ACC112 (cell line): ENCODE results near the gene METTL13.
A peak's percentile ranks its signal among the peaks of the same experiment; 100 is the strongest.

ENCODE experiments used
- H2AFZ ChIP-seq: fragments of 200-600 bp; sonication (generic); one replicate; pipeline ENCODE4 v1.6.0; 2017; ENCODE audit warnings: antibody characterized with exemption, low read length; ENCODE audit not compliant: unreplicated experiment
- H3K27ac ChIP-seq: fragments of 200-600 bp; sonication (generic); 2 replicates; pipeline ENCODE4 v1.5.1; 2014; ENCODE audit warnings: low read depth, mild to moderate bottlenecking, antibody characterized with exemption, low read length, moderate library complexity
- H3K27me3 ChIP-seq: fragments of 200-600 bp; sonication (generic); 2 replicates; pipeline ENCODE4 v1.6.1; 2014; ENCODE audit warnings: mild to moderate bottlenecking, antibody characterized with exemption, low read length, moderate library complexity, mixed read lengths; ENCODE audit not compliant: insufficient read depth
- H3K36me3 ChIP-seq: fragments of 200-600 bp; sonication (generic); 2 replicates; pipeline ENCODE4 v1.6.1; 2016; ENCODE audit warnings: mild to moderate bottlenecking, antibody characterized with exemption, low read length, moderate library complexity, mixed read lengths; ENCODE audit not compliant: insufficient read depth
- H3K4me1 ChIP-seq: fragments of 200-600 bp; sonication (generic); one replicate; pipeline ENCODE4 v1.6.1; 2016; ENCODE audit warnings: low read length, mixed read lengths; ENCODE audit not compliant: insufficient read depth, unreplicated experiment, control insufficient read depth
- H3K4me3 ChIP-seq: fragments of 200-600 bp; sonication (generic); 2 replicates; pipeline ENCODE4 v1.5.1; 2014; ENCODE audit warnings: mild to moderate bottlenecking, low read depth, low read length
- H3K79me2 ChIP-seq: fragments of 200-600 bp; sonication (generic); one replicate; pipeline ENCODE4 v1.6.0; 2016; ENCODE audit warnings: low read length; ENCODE audit not compliant: control insufficient read depth, unreplicated experiment, insufficient read depth

METTL13 gene

GRCh38 chr1:171801487-171801891, 20.0 kb downstream of the METTL13 start:
- Histone ChIP-seq H3K27me3 (no peaks in the 10 kb centered on the region), H3K36me3 (peaks cover 12% of the 10 kb centered on the region; the same call in 1 of the 2 replicates), H3K4me3 (no peak overlapping the region), H2AFZ (no peak overlapping the region), H3K79me2 (no peaks in the 10 kb centered on the region), H3K27ac (no peak overlapping the region), H3K4me1 (peaks cover 4% of the 10 kb centered on the region)

GRCh38 chr1:171802207-171802606, 20.7 kb downstream of the METTL13 start:
- H3K36me3 ChIP-seq: peaks cover 4% of the 10 kb centered on the region; the same call in 1 of the 2 replicates
- no peak overlapping the region for H2AFZ ChIP-seq
- peaks cover 4% of the 10 kb centered on the region for H3K4me1 ChIP-seq
- H3K4me3 ChIP-seq: no peak overlapping the region
- no peaks in the 10 kb centered on the region for H3K27me3 ChIP-seq
- H3K79me2 ChIP-seq: no peaks in the 10 kb centered on the region
- H3K27ac ChIP-seq: no peak overlapping the region

GRCh38 chr1:171803045-171803444, 21.6 kb downstream of the METTL13 start:
- Histone ChIP-seq H3K4me1 (peaks cover 4% of the 10 kb centered on the region), H2AFZ (no peak overlapping the region), H3K27ac (no peak overlapping the region), H3K79me2 (no peaks in the 10 kb centered on the region), H3K27me3 (no peaks in the 10 kb centered on the region), H3K4me3 (no peak overlapping the region), H3K36me3 (no peaks in the 10 kb centered on the region)

- no peak overlapping the region for H2AFZ ChIP-seq
- H3K36me3 ChIP-seq: no peaks in the 10 kb centered on the region
- peaks cover 4% of the 10 kb centered on the region for H3K4me1 ChIP-seq
- no peak overlapping the region for H3K27ac ChIP-seq
- no peak overlapping the region for H3K4me3 ChIP-seq
- H3K27me3 ChIP-seq: no peaks in the 10 kb centered on the region
- no peaks in the 10 kb centered on the region for H3K79me2 ChIP-seq
These were observed 22.1 kb downstream of the METTL13 start for GRCh38 chr1:171803461-171804022.

DNA sequence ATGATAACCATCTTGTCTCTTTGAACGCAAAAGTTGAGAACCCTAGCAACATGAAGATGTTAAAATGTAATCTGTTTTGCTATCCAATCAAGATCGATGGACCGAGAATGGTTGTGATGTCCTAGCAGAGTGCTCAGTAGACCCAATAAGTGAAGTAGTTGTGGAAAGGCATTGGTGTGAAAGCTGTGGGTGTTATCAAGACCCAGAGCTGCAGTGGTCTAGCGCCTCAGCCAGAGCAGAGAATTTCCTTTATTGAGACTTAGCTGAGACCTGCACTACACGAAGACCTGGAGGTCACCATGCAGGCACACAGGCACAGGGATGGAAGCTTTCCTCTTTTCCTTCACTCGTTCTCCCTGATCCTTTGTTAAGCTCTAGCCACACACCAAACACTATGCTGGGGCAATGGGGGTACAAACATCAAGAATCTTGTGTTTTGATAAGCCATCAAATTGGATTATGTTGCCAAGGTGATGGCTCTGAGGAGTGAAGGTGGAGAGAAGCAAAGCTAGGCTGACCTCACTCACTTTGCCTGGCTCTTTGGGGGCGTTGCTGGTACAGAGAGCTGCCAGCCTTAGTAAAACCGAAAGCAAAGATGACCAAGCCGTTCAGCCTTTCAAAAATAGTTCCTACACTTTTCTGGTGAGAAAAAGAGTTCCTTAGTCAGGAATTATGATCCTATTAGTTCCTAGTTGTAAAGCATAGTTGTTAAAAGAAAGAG, 24.1 kb downstream of the METTL13 start:
- H3K36me3 ChIP-seq: no peaks in the 10 kb centered on the region
- no peaks in the 10 kb centered on the region for H3K27me3 ChIP-seq
- peaks cover 4% of the 10 kb centered on the region for H3K4me1 ChIP-seq
- H3K4me3 ChIP-seq: no peak overlapping the region
- no peaks in the 10 kb centered on the region for H3K79me2 ChIP-seq
- no peak overlapping the region for H3K27ac ChIP-seq
- H2AFZ ChIP-seq: peak overlapping the region; percentile 36

DNA sequence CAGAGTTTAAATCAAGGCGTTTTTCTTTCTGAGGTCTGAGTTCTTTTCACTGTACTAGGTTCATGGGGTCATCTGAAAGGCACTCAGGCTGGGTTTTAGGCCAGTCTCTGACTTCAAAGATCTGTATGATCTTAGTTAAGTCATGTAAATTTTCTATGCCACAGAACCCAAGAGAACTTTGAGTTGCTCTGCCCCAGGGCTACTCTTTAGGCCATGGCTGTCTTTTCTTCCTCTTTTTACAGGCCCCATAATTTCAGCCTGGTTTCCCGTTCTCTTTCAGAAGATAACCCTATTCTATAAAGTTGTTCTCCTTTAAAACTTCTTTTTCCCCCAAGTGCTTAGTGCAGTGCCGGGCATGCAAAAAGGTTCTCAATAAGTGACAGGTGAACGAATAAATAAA, 26.1 kb downstream of the METTL13 start:
- no peak overlapping the region for H3K4me3 ChIP-seq
- H2AFZ ChIP-seq: no peak overlapping the region
- H3K27ac ChIP-seq: no peak overlapping the region
- H3K79me2 ChIP-seq: no peaks in the 10 kb centered on the region
- H3K27me3 ChIP-seq: no peaks in the 10 kb centered on the region
- no peaks in the 10 kb centered on the region for H3K36me3 ChIP-seq
- peaks cover 4% of the 10 kb centered on the region for H3K4me1 ChIP-seq

DNA sequence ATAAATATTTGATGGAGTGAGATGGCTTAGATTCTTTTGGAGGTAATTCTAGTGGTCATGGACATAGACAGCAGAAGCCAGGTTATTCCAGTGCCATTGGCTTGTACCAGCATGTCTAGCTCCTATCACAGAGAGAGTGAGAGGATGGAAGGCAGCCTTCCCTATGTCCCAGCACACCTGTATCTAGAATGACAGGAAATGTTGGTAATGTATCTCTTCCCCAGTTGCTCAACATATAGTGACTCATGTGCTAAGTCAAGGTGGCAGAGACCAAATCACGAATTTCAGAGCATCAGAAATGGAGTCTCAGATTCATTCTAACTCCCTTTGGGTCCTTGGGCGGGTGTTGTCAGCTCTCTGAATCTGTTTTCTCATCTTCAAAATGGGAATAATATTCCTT, 28.4 kb downstream of the METTL13 start:
- H3K36me3 ChIP-seq: no peaks in the 10 kb centered on the region
- no peak overlapping the region for H3K27ac ChIP-seq
- no peaks in the 10 kb centered on the region for H3K79me2 ChIP-seq
- no peak overlapping the region for H2AFZ ChIP-seq
- H3K27me3 ChIP-seq: no peaks in the 10 kb centered on the region
- H3K4me1 ChIP-seq: no peaks in the 10 kb centered on the region
- H3K4me3 ChIP-seq: no peak overlapping the region

DNA sequence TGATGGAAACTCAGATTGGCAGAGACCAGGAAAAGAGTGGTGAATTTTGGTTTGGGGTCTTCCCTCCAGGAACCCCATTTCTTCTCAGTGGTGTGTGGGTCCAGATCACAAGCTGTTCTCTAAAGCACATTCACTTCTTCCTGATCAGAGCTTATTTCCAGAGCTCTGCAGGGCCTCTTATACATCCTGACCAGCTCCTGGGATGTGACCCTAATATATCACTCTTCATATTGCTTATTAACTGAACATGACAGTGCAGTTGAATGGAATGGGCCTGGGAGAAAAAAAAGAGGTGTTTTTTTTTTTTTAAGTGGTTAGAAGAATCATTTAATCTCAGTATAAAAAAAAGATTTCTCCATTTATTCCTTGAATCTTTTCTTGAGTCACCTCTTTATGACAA, 30.2 kb downstream of the METTL13 start:
- Histone ChIP-seq H2AFZ (no peak overlapping the region), H3K27me3 (no peaks in the 10 kb centered on the region), H3K79me2 (no peaks in the 10 kb centered on the region)

DNA sequence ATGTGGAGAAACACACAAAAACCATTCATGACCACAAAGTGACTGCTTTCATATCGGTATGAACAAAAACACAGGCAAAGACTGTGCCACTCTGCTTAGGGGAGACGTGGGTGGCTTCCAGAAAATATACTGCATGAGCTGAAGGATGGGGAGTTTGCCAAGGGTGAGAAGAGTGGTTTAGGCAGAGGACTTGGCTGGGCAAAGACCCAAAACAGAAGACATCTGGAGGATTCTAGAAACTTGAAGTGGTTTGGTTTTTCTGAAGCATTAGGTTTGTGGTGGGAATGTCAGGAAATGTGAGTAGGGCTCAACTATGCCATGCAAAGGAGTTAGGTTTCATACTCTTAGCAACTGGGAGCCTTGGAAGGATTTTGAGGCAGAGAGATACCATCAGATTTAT, 33.2 kb downstream of the METTL13 start:
- no peaks in the 10 kb centered on the region for H3K27me3 ChIP-seq
- no peak overlapping the region for H2AFZ ChIP-seq
- H3K27ac ChIP-seq: no peak overlapping the region
- no peak overlapping the region for H3K4me3 ChIP-seq
- H3K36me3 ChIP-seq: no peaks in the 10 kb centered on the region
- peaks cover 16% of the 10 kb centered on the region for H3K4me1 ChIP-seq
- no peaks in the 10 kb centered on the region for H3K79me2 ChIP-seq

More for the DNA sequence above, 30.2 kb downstream of the METTL13 start:
- Histone ChIP-seq H3K4me1 (no peaks in the 10 kb centered on the region), H3K4me3 (no peak overlapping the region), H3K36me3 (no peaks in the 10 kb centered on the region), H3K27ac (no peak overlapping the region)

GRCh38 chr1:171816300-171816901, 34.9 kb downstream of the METTL13 start:
- Histone ChIP-seq H3K4me3 (no peak overlapping the region), H3K4me1 (peaks cover 16% of the 10 kb centered on the region), H3K27ac (no peak overlapping the region), H3K36me3 (no peaks in the 10 kb centered on the region), H3K27me3 (no peaks in the 10 kb centered on the region), H3K79me2 (no peaks in the 10 kb centered on the region), H2AFZ (no peak overlapping the region)
